ENCODE data around the gene WBP1L.
"Not testable (repeated sequence)": the region's sequence is repeated elsewhere in the genome, so short reads cannot be mapped to it uniquely, and the experiment has no call there.

Gene WBP1L

GRCh38 chr10:102844190-102844776 lies 100.5 kb downstream of the WBP1L start:
- not testable (repeated sequence) for DNase-seq

- DNase-seq: no peak
These were observed 101.7 kb downstream of the WBP1L start for GRCh38 chr10:102845352-102845902.

- no peak for DNase-seq
These were observed 106.3 kb downstream of the WBP1L start for GRCh38 chr10:102850025-102850518.

- not testable (repeated sequence) for DNase-seq
These were observed 109.5 kb downstream of the WBP1L start for GRCh38 chr10:102853237-102853636.

- not testable (repeated sequence) for DNase-seq
These were observed 112.1 kb downstream of the WBP1L start for GRCh38 chr10:102855731-102856436.

GRCh38 chr10:102856758-102857424 lies 113.1 kb downstream of the WBP1L start:
- DNase-seq: no peak

GRCh38 chr10:102859911-102860310 lies 116.2 kb downstream of the WBP1L start:
- no peak for DNase-seq

- no peak for DNase-seq
These were observed 119.9 kb downstream of the WBP1L start for GRCh38 chr10:102863660-102864059.

GRCh38 chr10:102865620-102866019 lies 121.9 kb downstream of the WBP1L start:
- no peak for DNase-seq
